GM18951 (cell line): ENCODE results near the gene OR4D1.

Source experiments
- POLR2A ChIP-seq: IDR thresholded peaks from 4 replicates; pipeline ENCODE4 v1.6.1; 2011; ENCODE audit warnings: mild to moderate bottlenecking; ENCODE audit not compliant: insufficient read length, insufficient read depth; ENCODE audit errors: extremely low read depth
- in situ Hi-C: fragments of 300-500 bp; cut with MboI; formaldehyde crosslinking; loops from one replicate; pipeline ENCODE4 v1.12.0; 2022; ENCODE audit warnings: low sequenced_read_pairs, mixed read lengths, inconsistent platforms; ENCODE audit not compliant: unreplicated experiment

OR4D1 gene

GRCh38 chr17:58191241-58191896 is 43.2 kb downstream of the OR4D1 start:
- no peak for TF ChIP-seq POLR2A
- in situ Hi-C loops = no loop called here

GRCh38 chr17:58192612-58193011 is 44.4 kb downstream of the OR4D1 start, which contains the start of gene EPX:
Gene EPX (plus strand): TSS chr17:58192726. CDS start chr17:58192847, 121 bp downstream.
- TF ChIP-seq POLR2A = no peak
- in situ Hi-C loops = no loop called here

GRCh38 chr17:58193641-58194255 is 45.6 kb downstream of the OR4D1 start:
- in situ Hi-C loops = no loop called here

GRCh38 chr17:58195518-58196123 is 47.4 kb downstream of the OR4D1 start:
- TF ChIP-seq POLR2A = no peak

More at GRCh38 chr17:58193641-58194255, 45.6 kb downstream of the OR4D1 start:
- TF ChIP-seq POLR2A = no peak

GRCh38 chr17:58196610-58197009 is 48.4 kb downstream of the OR4D1 start:
- in situ Hi-C loops = no loop called here
- TF ChIP-seq POLR2A = no peak

More at GRCh38 chr17:58195518-58196123, 47.4 kb downstream of the OR4D1 start:
- in situ Hi-C loops = no loop called here

GRCh38 chr17:58200024-58200633 is 51.9 kb downstream of the OR4D1 start:
- no peak for TF ChIP-seq POLR2A
- in situ Hi-C loops = no loop called here

- in situ Hi-C loops = no loop called here
Measured at GRCh38 chr17:58202859-58203258, 54.7 kb downstream of the OR4D1 start.

GRCh38 chr17:58204796-58205195 is 56.6 kb downstream of the OR4D1 start:
- in situ Hi-C loops = no loop called here
- no peak for TF ChIP-seq POLR2A

More at GRCh38 chr17:58202859-58203258, 54.7 kb downstream of the OR4D1 start:
- TF ChIP-seq POLR2A = no peak

- no peak for TF ChIP-seq POLR2A
- in situ Hi-C loops = no loop called here
Measured at GRCh38 chr17:58205936-58206335, 57.8 kb downstream of the OR4D1 start.

GRCh38 chr17:58207451-58207850 is 59.3 kb downstream of the OR4D1 start:
- in situ Hi-C loops = no loop called here
- no peak for TF ChIP-seq POLR2A

GRCh38 chr17:58208344-58208743 is 60.2 kb downstream of the OR4D1 start:
- in situ Hi-C loops = no loop called here
- TF ChIP-seq POLR2A = no peak
